Colonic mucosa (tissue), 4 donors: Measurements from ENCODE around the gene ELL. TPM values are rescaled to one million over a fixed set of nuclear protein-coding genes. Genes with fewer than 3 reads are reported as not detected.
"Not testable (repeated sequence)": the region's sequence is repeated elsewhere in the genome, so short reads cannot be mapped to it uniquely, and the experiment has no call there.

Experiments used
- DNase-seq: peaks from one replicate; pipeline ENCODE4 v3.0.0-alpha.2; 2020
- H3K27ac ChIP-seq: fragments of 200-600 bp; one replicate; pipeline ENCODE4 v1.8.0; 2021
- H3K27me3 ChIP-seq: fragments of 200-600 bp; one replicate; pipeline ENCODE4 v1.8.0; 2021
- H3K36me3 ChIP-seq: fragments of 200-600 bp; one replicate; pipeline ENCODE4 v1.8.0; 2021
- H3K4me1 ChIP-seq: fragments of 200-600 bp; one replicate; pipeline ENCODE4 v1.8.0; 2021; ENCODE audit warnings: mild to moderate bottlenecking
- H3K4me3 ChIP-seq: fragments of 200-600 bp; one replicate; pipeline ENCODE4 v1.8.0; 2021
- H3K9ac ChIP-seq, 2 donors: one replicate each; pipeline ENCODE4 v1.7.0; 2013; ENCODE audit warnings: control low read depth in 2 of 2, low read depth in 2 of 2, low read length in 2 of 2
- H3K9me3 ChIP-seq: fragments of 200-600 bp; one replicate; pipeline ENCODE4 v1.8.0; 2021
- CTCF ChIP-seq: fragments of 200-600 bp; IDR thresholded peaks from one replicate; pipeline ENCODE4 v1.8.0; 2022; ENCODE audit warnings: antibody characterized with exemption, mild to moderate bottlenecking
- intact Hi-C: fragments of 100-400 bp; cut with DNase I; formaldehyde crosslinking; loops from one replicate; pipeline ENCODE4 v1.14.1; 2022
- total RNA-seq, 2 donors: library from RNA; stranded (reverse); fragmentation: NEBNext Ultra II Directional in 1 of 2; extraction: Animal tissue kit (Norgen Biotek cat#: 25700) in 1 of 2; gene quantifications; one replicate each; pipeline ENCODE4 v1.2.1, GENCODE V29; 2021
- donor health status: healthy.
- donor health status: DM: no; HTN: no; CAD: no.
- donor health status: DM: no; HTN: no; CAD: no.

The ELL gene
- total RNA-seq, 2 donors from 2014 or later, result 16.3 to 18.6 TPM

DNA sequence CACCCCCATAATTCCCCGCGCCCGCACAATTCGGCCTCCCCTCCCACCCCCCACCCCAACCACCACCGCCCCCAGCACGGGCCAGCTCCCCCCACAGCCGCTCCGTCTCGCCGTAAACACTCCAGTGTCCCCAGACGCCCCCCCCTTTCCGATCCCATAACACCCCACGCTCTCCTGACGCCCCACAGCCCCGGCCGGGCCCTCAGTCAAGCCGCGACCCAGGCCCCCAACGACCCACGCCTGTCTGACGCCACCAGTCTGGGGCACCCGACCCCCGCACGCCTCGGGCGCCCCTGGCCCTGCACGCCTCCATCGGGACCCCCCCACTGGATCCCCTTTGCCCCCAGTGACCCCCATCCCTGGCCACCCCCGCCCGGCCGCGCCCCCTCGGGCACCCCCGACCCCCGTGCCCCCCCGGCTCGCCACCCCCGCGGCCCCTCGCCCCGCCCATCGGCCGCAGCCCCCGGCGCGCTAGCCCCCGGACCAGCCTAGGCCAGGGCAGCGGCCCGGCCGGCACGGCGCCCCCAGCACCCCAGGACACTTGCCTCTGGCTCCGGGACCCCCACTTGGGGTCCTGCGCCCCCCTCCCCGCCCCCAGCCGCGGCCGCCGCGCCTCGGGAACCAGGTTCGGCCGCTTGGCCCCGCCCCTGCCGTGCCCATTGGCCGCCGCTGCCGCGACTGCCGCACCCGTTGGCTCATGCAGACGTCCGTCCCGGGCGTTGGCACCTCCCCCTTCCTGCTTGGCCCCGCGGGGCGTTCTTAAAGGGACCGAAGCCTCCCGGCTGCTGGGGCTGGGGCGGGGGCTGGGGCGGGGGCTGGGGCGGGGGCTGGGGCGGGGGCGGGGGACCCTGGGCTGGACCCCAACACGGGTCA is 21.3 kb upstream of the ELL start, which contains the start of gene FKBP8:
Gene FKBP8 (minus strand): TSS at position 633 of the 873 bp plus-strand sequence. CDS start 1,603 bp downstream, outside the sequence.
- Histone ChIP-seq H3K36me3 (no peaks in the 10 kb centered on the region), H3K9ac (peak within 1 kb of the TSS; percentile 71 to 95), H3K27me3 (no peaks in the 10 kb centered on the region), H3K27ac (peak within 1 kb of the TSS; percentile 67), H3K4me1 (no peaks in the 10 kb centered on the region), H3K4me3 (peak within 1 kb of the TSS; percentile 46), H3K9me3 (no peaks in the 10 kb centered on the region)
- TF ChIP-seq CTCF, result no peak
- intact Hi-C loops, result no loop called here
- DNase-seq, result peak; percentile 96

- H3K27ac ChIP-seq, result no peak overlapping the region
- H3K4me3 ChIP-seq, result peak overlapping the region; percentile 46
- TF ChIP-seq CTCF, result no peak
- H3K9me3 ChIP-seq, result no peaks in the 10 kb centered on the region
- no peaks in the 10 kb centered on the region for H3K36me3 ChIP-seq
- no peaks in the 10 kb centered on the region for H3K4me1 ChIP-seq
- no peaks in the 10 kb centered on the region for H3K27me3 ChIP-seq
- intact Hi-C loops, result no loop called here
- DNase-seq, result no peak
- peak overlapping the region; percentile 71 to 73 for H3K9ac ChIP-seq
Measured at GRCh38 chr19:18541992-18542940, 20.4 kb upstream of the ELL start.

DNA sequence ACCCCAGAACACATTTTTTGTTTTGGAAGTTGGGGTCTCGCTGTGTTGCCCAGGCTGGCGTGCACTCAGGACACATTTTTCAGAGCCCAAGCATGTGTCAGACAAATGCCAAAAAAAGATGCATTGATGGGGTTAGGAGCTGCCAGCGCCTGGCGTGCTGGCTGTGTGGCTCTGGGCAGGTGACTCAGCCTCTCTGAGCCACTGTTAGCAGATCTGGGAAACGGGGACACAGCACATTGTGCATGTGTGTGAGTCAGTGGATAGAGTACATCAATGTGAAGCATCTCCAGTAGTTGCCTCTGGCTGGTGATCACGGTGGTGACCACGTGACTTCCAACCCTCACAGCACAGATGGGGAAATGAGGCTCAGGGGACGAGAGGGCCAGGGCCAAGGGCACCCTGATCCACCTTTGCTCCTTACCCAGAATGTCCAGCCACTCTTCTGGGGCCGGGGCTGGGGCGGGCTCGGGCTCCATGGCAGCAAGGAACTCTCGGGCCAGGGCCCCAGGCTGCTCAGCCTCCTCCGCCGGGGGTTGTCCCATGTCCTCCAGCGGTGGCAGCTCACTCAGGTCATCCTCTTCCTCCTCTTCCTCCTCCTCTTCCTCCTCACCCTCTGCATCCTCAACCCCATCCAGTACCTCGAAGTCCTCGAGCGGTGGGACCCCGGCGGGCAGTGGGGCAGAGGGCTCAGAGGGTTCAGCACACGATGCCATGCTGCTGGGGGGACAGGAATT is 19.6 kb upstream of the ELL start:
- intact Hi-C loops, result no loop called here
- no peak overlapping the region for H3K4me3 ChIP-seq
- no peak overlapping the region for H3K9ac ChIP-seq
- H3K27me3 ChIP-seq, result no peaks in the 10 kb centered on the region
- TF ChIP-seq CTCF, result no peak
- no peaks in the 10 kb centered on the region for H3K36me3 ChIP-seq
- H3K27ac ChIP-seq, result no peak overlapping the region
- no peaks in the 10 kb centered on the region for H3K4me1 ChIP-seq
- DNase-seq, result no peak
- no peaks in the 10 kb centered on the region for H3K9me3 ChIP-seq

GRCh38 chr19:18540200-18540599 is 18.3 kb upstream of the ELL start:
- H3K27ac ChIP-seq, H3K4me3 ChIP-seq, H3K9ac ChIP-seq, H3K36me3 ChIP-seq, H3K27me3 ChIP-seq, intact Hi-C loops, H3K4me1 ChIP-seq, H3K9me3 ChIP-seq, DNase-seq: not testable (repeated sequence)

DNA sequence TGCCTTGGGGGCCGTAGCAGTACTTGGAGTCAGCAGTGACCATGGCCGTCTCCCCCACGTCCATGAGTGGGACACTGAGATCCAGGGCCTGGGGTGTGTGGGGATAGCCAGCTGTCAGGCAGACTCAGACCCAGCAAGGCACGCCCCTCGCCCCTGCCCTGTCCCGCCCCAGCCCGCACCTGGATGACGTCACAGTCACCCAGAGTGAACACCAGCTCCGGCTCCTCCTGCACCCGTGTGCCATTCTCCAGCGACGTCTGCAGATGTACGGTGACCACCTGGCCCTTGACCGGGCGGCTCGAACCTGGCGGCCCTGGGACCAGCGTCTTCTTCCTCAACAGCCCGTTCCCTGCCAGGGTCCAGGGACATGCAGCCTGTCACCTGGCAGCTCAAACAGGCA is 17.5 kb upstream of the ELL start:
- TF ChIP-seq CTCF, result no peak
- Histone ChIP-seq H3K36me3 (no peaks in the 10 kb centered on the region), H3K27ac (no peak overlapping the region), H3K4me1 (no peaks in the 10 kb centered on the region), H3K9me3 (no peaks in the 10 kb centered on the region), H3K27me3 (no peaks in the 10 kb centered on the region), H3K4me3 (no peak overlapping the region), H3K9ac (no peak overlapping the region)
- DNase-seq, result no peak
- intact Hi-C loops, result no loop called here
